Activated naive CD4-positive, alpha-beta T cell treated with anti-CD3 and anti-CD28 coated beads, Interleukin-2, amount 50 U/mL, for 24 hours (primary cell): ENCODE data around the gene SYT7.

ENCODE experiments used
- H3K27ac Mint-ChIP-seq: one replicate; pipeline ENCODE4 v1.8.0; 2021; ENCODE audit warnings: mild to moderate bottlenecking, mixed read lengths
- H3K27me3 Mint-ChIP-seq: one replicate; pipeline ENCODE4 v1.8.0; 2021; ENCODE audit warnings: mixed read lengths
- H3K36me3 Mint-ChIP-seq: one replicate; pipeline ENCODE4 v1.8.0; 2021; ENCODE audit warnings: mixed read lengths
- H3K4me1 Mint-ChIP-seq: one replicate; pipeline ENCODE4 v1.8.0; 2021; ENCODE audit warnings: mixed read lengths
- H3K4me3 Mint-ChIP-seq: one replicate; pipeline ENCODE4 v1.8.0; 2021; ENCODE audit warnings: mild to moderate bottlenecking, mixed read lengths
- H3K9me3 Mint-ChIP-seq: one replicate; pipeline ENCODE4 v1.8.0; 2021; ENCODE audit warnings: mixed read lengths

The SYT7 gene

GRCh38 chr11:61596542-61596941, 15.7 kb upstream of the SYT7 start:
- no peak overlapping the region for H3K27ac Mint-ChIP-seq
- peaks cover 9% of the 10 kb centered on the region for H3K27me3 Mint-ChIP-seq

GRCh38 chr11:61594907-61595257, 14.0 kb upstream of the SYT7 start:
- peaks cover 5% of the 10 kb centered on the region for H3K27me3 Mint-ChIP-seq
- H3K4me3 Mint-ChIP-seq = no peak overlapping the region
- no peaks in the 10 kb centered on the region for H3K36me3 Mint-ChIP-seq
- H3K9me3 Mint-ChIP-seq = no peaks in the 10 kb centered on the region
- peaks cover 1% of the 10 kb centered on the region for H3K4me1 Mint-ChIP-seq
- no peak overlapping the region for H3K27ac Mint-ChIP-seq

More at GRCh38 chr11:61596542-61596941, 15.7 kb upstream of the SYT7 start:
- no peak overlapping the region for H3K4me3 Mint-ChIP-seq
- no peaks in the 10 kb centered on the region for H3K4me1 Mint-ChIP-seq
- H3K9me3 Mint-ChIP-seq = no peaks in the 10 kb centered on the region
- no peaks in the 10 kb centered on the region for H3K36me3 Mint-ChIP-seq

- H3K27me3 Mint-ChIP-seq = peaks cover 10% of the 10 kb centered on the region
These were observed 12.3 kb upstream of the SYT7 start for GRCh38 chr11:61593151-61593550.

GRCh38 chr11:61592176-61592575, 11.3 kb upstream of the SYT7 start:
- H3K27ac Mint-ChIP-seq = no peak overlapping the region
- no peak overlapping the region for H3K4me3 Mint-ChIP-seq
- no peaks in the 10 kb centered on the region for H3K9me3 Mint-ChIP-seq
- peaks cover 8% of the 10 kb centered on the region for H3K27me3 Mint-ChIP-seq
- H3K36me3 Mint-ChIP-seq = no peaks in the 10 kb centered on the region
- H3K4me1 Mint-ChIP-seq = peaks cover 18% of the 10 kb centered on the region

More at GRCh38 chr11:61593151-61593550, 12.3 kb upstream of the SYT7 start:
- Mint-ChIP-seq H3K27ac (no peak overlapping the region), H3K9me3 (no peaks in the 10 kb centered on the region), H3K36me3 (no peaks in the 10 kb centered on the region), H3K4me1 (peaks cover 16% of the 10 kb centered on the region), H3K4me3 (no peak overlapping the region)

GRCh38 chr11:61589961-61590360, 9.1 kb upstream of the SYT7 start:
- Mint-ChIP-seq H3K4me1 (peaks cover 18% of the 10 kb centered on the region), H3K36me3 (no peaks in the 10 kb centered on the region), H3K27ac (no peak overlapping the region), H3K9me3 (no peaks in the 10 kb centered on the region), H3K4me3 (peak overlapping the region; percentile 16), H3K27me3 (peaks cover 8% of the 10 kb centered on the region)

- H3K36me3 Mint-ChIP-seq = no peaks in the 10 kb centered on the region
- H3K27me3 Mint-ChIP-seq = peaks cover 8% of the 10 kb centered on the region
- no peaks in the 10 kb centered on the region for H3K9me3 Mint-ChIP-seq
- H3K4me3 Mint-ChIP-seq = peak overlapping the region; percentile 83
- H3K4me1 Mint-ChIP-seq = peaks cover 18% of the 10 kb centered on the region
- peak overlapping the region; percentile 63 for H3K27ac Mint-ChIP-seq
These were observed 7.9 kb upstream of the SYT7 start for GRCh38 chr11:61588728-61589191.

- Mint-ChIP-seq H3K4me3 (peak overlapping the region; percentile 83), H3K27ac (no peak overlapping the region), H3K9me3 (no peaks in the 10 kb centered on the region), H3K27me3 (peaks cover 8% of the 10 kb centered on the region), H3K4me1 (peaks cover 18% of the 10 kb centered on the region), H3K36me3 (no peaks in the 10 kb centered on the region)
These were observed 7.3 kb upstream of the SYT7 start for GRCh38 chr11:61587951-61588727.

GRCh38 chr11:61587541-61587941, 6.7 kb upstream of the SYT7 start:
- peaks cover 8% of the 10 kb centered on the region for H3K27me3 Mint-ChIP-seq
- H3K9me3 Mint-ChIP-seq = no peaks in the 10 kb centered on the region
- H3K4me1 Mint-ChIP-seq = peaks cover 18% of the 10 kb centered on the region
- H3K36me3 Mint-ChIP-seq = no peaks in the 10 kb centered on the region
- peak overlapping the region; percentile 83 for H3K4me3 Mint-ChIP-seq
- H3K27ac Mint-ChIP-seq = no peak overlapping the region

- peaks cover 25% of the 10 kb centered on the region for H3K4me1 Mint-ChIP-seq
- H3K4me3 Mint-ChIP-seq = peak overlapping the region; percentile 40
- no peak overlapping the region for H3K27ac Mint-ChIP-seq
- peaks cover 9% of the 10 kb centered on the region for H3K27me3 Mint-ChIP-seq
- H3K9me3 Mint-ChIP-seq = no peaks in the 10 kb centered on the region
- no peaks in the 10 kb centered on the region for H3K36me3 Mint-ChIP-seq
These were observed 6.0 kb upstream of the SYT7 start for GRCh38 chr11:61586792-61587430.

GRCh38 chr11:61585115-61585514, 4.2 kb upstream of the SYT7 start:
- Mint-ChIP-seq H3K27me3 (peaks cover 13% of the 10 kb centered on the region), H3K4me3 (no peak overlapping the region), H3K9me3 (no peaks in the 10 kb centered on the region), H3K36me3 (no peaks in the 10 kb centered on the region), H3K4me1 (peaks cover 31% of the 10 kb centered on the region), H3K27ac (no peak overlapping the region)

- Mint-ChIP-seq H3K4me1 (peaks cover 18% of the 10 kb centered on the region), H3K4me3 (peak overlapping the region; percentile 74), H3K9me3 (no peaks in the 10 kb centered on the region), H3K36me3 (no peaks in the 10 kb centered on the region), H3K27me3 (peaks cover 25% of the 10 kb centered on the region), H3K27ac (peak overlapping the region; percentile 69)
These were observed 1.1 kb upstream of the SYT7 start for GRCh38 chr11:61581931-61582330.

GRCh38 chr11:61580271-61580888, 496 bp downstream of the SYT7 start:
- H3K27me3 Mint-ChIP-seq = peaks cover 25% of the 10 kb centered on the region

GRCh38 chr11:61579676-61580270, 1.1 kb downstream of the SYT7 start:
- no peaks in the 10 kb centered on the region for H3K36me3 Mint-ChIP-seq
- H3K27me3 Mint-ChIP-seq = peaks cover 25% of the 10 kb centered on the region
- peak overlapping the region; percentile 70 for H3K4me3 Mint-ChIP-seq
- H3K9me3 Mint-ChIP-seq = no peaks in the 10 kb centered on the region
- H3K27ac Mint-ChIP-seq = no peak overlapping the region
- H3K4me1 Mint-ChIP-seq = peaks cover 18% of the 10 kb centered on the region

More at GRCh38 chr11:61580271-61580888, 496 bp downstream of the SYT7 start:
- Mint-ChIP-seq H3K27ac (no peak overlapping the region), H3K9me3 (no peaks in the 10 kb centered on the region), H3K4me1 (peaks cover 18% of the 10 kb centered on the region), H3K4me3 (peak overlapping the region; percentile 70), H3K36me3 (no peaks in the 10 kb centered on the region)

- H3K9me3 Mint-ChIP-seq = no peaks in the 10 kb centered on the region
- H3K27ac Mint-ChIP-seq = no peak overlapping the region
- no peaks in the 10 kb centered on the region for H3K36me3 Mint-ChIP-seq
- peak overlapping the region; percentile 70 for H3K4me3 Mint-ChIP-seq
- peaks cover 18% of the 10 kb centered on the region for H3K4me1 Mint-ChIP-seq
- H3K27me3 Mint-ChIP-seq = peaks cover 25% of the 10 kb centered on the region
These were observed 1.8 kb downstream of the SYT7 start for GRCh38 chr11:61578819-61579675.
